Activated gamma-delta T cell (primary cell): ENCODE measurements around the gene MYO10.

Source experiments
- DNase-seq: peaks from one replicate; lab custom pipeline; 2025; lab: John Stamatoyannopoulos, UW

Gene MYO10

GRCh38 chr5:16916262-16916878, 19.7 kb downstream of the MYO10 start:
- DNase-seq: no peak

- DNase-seq: no peak
Observed at GRCh38 chr5:16914584-16914983, 21.5 kb downstream of the MYO10 start.

- no peak for DNase-seq
Observed at GRCh38 chr5:16914108-16914435, 22.0 kb downstream of the MYO10 start.

GRCh38 chr5:16913187-16914107, 22.6 kb downstream of the MYO10 start:
- no peak for DNase-seq

GRCh38 chr5:16912080-16912479, 24.0 kb downstream of the MYO10 start:
- no peak for DNase-seq

- no peak for DNase-seq
Observed at GRCh38 chr5:16909464-16909863, 26.6 kb downstream of the MYO10 start.

- DNase-seq: no peak
Observed at GRCh38 chr5:16907270-16907669, 28.8 kb downstream of the MYO10 start.

GRCh38 chr5:16906255-16906654, 29.8 kb downstream of the MYO10 start:
- no peak for DNase-seq

GRCh38 chr5:16903480-16904300, 32.4 kb downstream of the MYO10 start:
- DNase-seq: no peak

GRCh38 chr5:16902846-16903245, 33.2 kb downstream of the MYO10 start:
- no peak for DNase-seq

- DNase-seq: no peak
Observed at GRCh38 chr5:16901021-16901644, 35.0 kb downstream of the MYO10 start.

GRCh38 chr5:16899171-16899570, 36.9 kb downstream of the MYO10 start:
- DNase-seq: no peak

GRCh38 chr5:16897800-16898199, 38.3 kb downstream of the MYO10 start:
- DNase-seq: no peak

- DNase-seq: no peak
Observed at GRCh38 chr5:16897284-16897704, 38.8 kb downstream of the MYO10 start.

- DNase-seq: no peak
Observed at GRCh38 chr5:16896767-16897166, 39.3 kb downstream of the MYO10 start.

GRCh38 chr5:16894236-16895057, 41.6 kb downstream of the MYO10 start:
- no peak for DNase-seq

GRCh38 chr5:16891033-16891432, 45.1 kb downstream of the MYO10 start:
- no peak for DNase-seq

GRCh38 chr5:16889972-16890519, 46.0 kb downstream of the MYO10 start:
- DNase-seq: no peak

- no peak for DNase-seq
Observed at GRCh38 chr5:16889203-16889971, 46.7 kb downstream of the MYO10 start.

GRCh38 chr5:16888694-16889124, 47.4 kb downstream of the MYO10 start:
- no peak for DNase-seq
